ENCODE data around the gene CAPN5.
A peak's percentile ranks its signal among the peaks of the same experiment; 100 is the strongest.

The CAPN5 gene

DNA sequence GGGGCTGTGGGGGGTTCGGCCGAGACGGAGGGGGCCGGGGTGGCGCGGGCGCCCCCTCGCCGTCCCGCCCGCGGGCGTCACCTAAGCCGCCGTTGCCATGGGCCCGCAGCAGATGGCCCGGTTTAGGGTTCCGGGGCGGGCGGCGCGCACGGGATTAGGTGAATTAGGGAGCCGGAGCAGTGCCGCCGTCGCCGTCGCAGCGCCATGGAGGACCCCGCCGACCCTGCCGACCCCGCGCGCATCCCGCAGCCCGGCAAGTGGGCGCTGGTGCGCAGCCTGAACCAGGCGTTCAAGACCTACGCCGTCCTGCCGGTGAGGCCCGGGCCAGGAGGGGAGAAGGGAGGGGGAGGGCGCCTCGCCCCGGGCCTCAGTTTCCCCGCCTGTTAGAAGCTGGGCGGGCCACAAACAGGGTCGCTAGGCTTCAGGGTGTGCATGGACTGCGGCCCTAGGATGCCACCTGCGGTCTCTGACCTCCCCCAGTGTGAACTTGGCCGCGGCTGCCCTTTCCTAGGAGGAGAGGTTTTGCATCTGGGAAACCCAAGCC lies 71.4 kb downstream of the CAPN5 start:
- no peak for DNase-seq

GRCh38 chr11:77139201-77139600 lies 72.4 kb downstream of the CAPN5 start:
- no peak for DNase-seq

GRCh38 chr11:77140231-77140851 lies 73.6 kb downstream of the CAPN5 start:
- DNase-seq, result no peak

DNA sequence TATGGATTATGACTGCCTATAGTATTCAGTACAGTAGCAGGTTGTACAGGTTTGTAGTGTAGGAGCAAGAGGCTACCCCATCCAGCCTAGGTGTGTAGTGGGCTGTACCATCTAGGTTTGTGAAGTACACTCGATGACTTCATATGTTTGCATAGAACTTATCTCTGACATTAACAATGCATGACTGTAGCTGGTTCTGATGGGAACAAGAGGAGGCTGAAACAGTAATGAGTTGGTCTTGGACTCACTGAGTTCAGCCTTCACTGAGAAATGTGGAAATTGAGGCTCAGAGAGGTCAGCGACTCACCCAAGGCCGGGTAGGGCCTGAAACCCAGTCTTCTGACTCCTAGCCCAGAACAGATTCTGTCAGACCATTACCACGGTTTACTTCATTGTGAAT lies 74.3 kb downstream of the CAPN5 start:
- peak; percentile 82 for DNase-seq

GRCh38 chr11:77141475-77141874 lies 74.7 kb downstream of the CAPN5 start:
- no peak for DNase-seq

- DNase-seq, result no peak
These were observed 75.6 kb downstream of the CAPN5 start for GRCh38 chr11:77142091-77142975.

DNA sequence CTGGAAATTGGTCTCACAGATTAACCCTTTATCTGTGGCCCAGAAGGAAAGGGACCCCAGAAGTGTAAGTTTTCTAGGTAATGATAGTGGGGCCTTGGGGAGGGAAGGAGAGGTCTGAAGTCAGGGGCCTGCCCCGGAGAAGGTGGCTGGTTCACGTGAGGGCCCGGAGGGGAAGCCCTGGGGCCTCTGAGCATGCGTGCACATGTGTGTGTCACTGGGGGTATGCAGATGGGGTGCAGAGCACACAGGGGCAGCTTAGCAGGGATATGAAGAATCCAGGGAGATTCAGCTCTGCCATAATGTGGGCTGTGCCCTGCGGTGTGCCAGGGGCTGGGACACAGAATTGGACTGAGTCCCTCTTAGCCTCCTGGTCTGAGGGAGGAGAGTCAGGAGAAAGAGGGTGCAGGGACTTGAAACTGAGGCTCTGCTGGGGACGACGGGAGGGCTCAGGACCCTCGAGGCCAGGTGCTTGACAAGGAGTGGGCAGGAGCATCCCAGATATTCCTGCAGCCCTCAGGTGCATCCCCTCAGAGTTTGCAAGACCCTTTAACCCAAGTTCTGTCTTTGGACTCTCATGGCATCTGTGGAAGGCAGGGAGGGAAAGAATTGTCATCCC lies 76.7 kb downstream of the CAPN5 start:
- DNase-seq, result no peak

DNA sequence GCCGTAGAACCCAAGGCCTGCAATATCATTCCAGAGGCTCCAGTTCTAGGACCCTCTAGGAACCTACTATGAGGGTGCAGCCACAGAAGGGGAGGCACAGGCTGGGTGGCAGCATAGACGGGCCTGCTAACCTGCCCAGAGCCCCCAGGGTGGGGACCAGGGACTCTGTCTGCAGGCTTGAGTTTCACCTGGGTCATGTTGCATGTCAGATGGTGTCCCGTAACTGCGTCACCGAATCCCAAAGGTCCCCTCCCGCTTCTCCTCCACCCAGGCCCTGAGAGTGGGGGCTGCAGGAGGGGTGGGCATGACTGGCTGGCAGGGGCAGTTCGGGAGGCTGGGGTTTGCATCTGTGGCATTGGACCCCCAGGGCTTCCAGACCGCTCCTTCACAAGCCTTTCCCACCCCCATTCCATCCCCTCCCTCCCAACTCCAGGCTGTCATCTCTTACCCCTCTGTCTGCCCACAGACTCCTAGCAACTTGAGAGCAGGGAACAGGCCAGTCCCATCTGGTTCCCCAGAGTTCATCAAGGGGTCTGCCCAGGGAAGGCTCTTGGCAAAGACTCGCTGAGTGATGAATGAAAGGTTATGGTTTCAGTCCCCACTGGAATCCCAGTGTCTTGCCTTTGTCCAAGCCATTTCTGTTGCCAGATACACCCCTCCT lies 77.6 kb downstream of the CAPN5 start:
- DNase-seq, result no peak

DNA sequence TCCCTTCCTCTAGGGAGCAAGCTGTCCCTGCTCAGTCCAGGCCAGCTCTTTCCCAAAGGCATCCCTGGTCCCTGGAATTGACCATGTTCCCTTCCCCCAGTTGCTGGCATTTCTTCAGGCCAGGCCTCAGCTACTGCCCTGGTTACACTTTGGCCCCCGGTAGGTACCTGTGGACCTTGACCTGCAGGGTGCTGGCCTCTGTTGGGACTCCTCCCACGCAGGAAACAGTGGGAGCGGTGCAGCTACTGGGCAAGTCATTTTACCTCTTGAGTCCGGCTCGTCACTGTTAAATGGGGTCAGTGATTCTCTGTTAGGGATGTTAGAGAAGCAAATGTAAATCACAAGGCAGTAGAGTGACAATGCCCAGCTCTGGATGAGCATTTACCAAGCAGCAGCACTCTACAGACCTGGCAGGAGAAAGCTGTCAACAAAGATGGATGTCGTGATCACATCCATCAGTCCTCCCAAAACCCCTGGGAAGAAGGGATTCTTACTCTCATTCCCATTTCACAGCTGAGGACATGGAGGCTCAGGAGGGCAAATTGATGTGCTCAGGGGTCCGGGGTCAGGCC lies 78.2 kb downstream of the CAPN5 start:
- DNase-seq, result no peak

DNA sequence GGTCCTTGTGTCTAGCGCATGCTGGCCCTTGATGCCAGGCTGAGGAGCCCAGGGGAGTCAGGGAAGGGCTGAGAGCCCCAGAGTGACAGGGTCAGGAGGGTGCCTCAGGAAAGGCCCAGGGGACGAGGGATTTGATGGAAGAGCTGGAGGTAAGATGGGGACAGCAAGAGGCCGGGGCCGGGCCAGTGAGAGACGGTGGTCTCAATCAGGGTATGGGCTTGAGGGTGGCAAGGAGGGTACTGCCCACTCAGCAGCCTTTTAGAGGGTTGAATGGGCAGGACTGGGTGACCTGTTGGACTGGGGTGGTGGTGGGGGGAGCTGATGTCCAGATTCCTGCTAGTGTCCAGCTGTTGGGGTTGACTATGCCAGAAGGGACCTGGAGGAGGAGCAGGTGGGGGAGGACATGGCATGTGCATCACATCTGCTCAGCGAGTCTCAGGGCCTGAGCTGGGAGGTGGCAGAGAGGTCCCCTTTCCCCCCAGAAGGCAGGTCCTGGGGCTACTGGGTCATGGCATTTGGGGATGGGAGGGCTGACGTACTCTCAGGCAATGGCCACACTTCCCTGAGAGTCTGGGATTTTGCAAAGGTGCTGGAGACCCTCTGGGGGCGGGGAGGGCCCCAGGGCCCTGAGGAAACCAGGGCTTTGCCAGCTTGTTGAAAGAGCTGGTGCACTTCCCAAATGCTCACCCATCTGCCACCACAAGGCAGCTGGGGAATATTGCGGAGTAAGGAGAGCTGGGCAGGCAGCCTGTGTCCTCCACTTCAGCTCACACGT lies 79.7 kb downstream of the CAPN5 start:
- DNase-seq, result no peak

- DNase-seq, result no peak
These were observed 80.2 kb downstream of the CAPN5 start for GRCh38 chr11:77147036-77147315.

DNA sequence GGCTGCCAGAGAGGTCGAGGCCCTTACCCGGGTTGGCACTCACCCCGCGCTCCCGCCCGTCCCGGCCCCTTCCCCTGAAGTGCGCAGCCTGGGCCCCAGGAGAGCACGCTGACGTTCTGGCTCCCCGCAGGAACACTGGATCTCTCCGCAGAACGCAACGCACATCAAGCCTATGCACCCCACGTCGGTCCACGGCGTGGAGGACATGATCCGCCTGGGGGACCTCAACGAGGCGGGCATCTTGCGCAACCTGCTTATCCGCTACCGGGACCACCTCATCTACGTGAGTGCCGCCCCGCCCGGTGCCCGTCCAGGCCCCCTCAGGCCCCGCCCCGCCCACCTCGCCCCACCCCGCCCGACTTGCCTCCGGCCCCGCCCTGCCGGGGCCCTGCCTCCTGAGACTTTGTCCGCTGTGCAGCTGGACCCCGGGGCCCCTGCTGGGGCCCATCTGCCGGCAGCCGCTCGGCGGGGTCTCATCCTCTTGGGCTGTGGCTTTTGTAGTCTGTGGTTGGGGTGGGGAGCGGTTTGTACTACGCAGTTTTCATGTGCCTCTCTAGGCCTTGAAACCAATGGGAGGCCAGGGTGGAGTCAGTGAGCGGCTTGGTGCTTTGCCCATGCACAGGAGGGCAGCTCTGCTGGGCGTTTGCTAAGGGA lies 81.0 kb downstream of the CAPN5 start:
- DNase-seq, result no peak

GRCh38 chr11:77148963-77149715 lies 82.4 kb downstream of the CAPN5 start:
- DNase-seq, result no peak

GRCh38 chr11:77149716-77150392 lies 83.1 kb downstream of the CAPN5 start:
- DNase-seq, result no peak

- no peak for DNase-seq
These were observed 84.1 kb downstream of the CAPN5 start for GRCh38 chr11:77150836-77151235.

GRCh38 chr11:77151804-77152509 lies 85.2 kb downstream of the CAPN5 start:
- no peak for DNase-seq

DNA sequence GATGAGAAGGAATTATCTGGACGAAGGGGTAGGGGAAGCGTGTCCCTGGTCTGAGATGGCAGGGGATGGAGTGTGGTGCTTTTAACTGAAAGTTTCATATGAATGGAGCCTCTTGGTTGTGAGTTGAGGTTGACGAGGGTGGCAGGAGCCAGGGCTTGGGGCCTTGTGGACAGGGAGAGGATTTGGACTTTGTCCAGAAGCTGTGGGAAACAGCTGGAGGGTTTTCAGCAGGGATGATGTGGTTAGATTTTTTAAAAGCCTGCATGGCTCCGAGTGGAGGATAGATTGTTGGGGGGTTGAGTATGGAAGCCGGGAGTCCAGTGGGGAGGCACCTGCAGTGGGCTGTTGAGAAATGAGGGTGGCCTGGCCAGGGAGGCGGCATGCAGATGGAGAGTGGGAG lies 86.1 kb downstream of the CAPN5 start:
- no peak for DNase-seq

DNA sequence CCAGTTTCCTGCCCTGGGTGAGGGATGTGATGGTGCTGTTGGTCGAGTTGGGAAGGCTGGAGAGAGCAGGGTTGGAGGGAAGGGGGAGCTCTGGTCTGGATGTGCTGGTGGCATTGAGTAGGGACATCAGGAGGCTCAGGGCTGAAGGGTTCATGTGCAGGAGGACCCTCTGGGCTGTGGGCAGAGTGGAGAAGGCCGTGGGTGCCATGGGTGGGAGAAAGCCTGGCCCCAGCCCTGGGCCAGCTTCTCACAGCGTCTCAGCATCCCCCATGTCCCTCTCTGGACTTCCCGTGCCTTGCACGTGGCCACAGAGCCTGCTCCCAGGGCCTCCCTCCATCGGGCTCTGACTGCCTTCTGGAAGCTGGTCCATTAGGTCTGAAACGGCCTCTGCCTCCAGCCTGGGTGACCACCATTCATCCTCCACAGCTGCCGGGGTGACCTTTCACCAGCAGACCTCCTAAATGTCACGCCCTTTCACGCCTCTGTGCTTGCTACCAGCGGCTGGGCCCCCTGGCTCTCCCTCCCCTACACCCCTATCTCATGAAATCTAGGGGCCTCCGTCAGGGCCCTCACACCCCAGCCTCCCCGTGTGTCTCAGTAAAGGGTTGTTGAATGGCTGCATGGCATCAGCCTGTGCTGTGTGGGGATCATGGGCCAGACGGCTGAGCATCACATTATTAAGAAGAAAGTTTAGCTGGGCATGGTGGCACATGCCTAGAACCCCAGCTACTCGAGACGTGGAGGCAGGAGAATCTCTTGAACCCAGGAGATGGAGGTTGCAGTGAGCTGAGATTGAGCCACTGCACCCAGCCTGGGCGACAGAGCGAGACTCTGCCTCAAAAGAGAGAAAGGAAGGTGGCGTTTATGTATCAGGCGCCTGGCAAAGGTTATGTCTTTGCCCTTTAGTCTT lies 86.8 kb downstream of the CAPN5 start:
- no peak for DNase-seq

All from NCI-H510A (cell line).